ENCODE measurements around the gene SUPT5H. TPM values are rescaled to one million over a fixed set of nuclear protein-coding genes. Genes with fewer than 3 reads are reported as not detected.

SUPT5H gene
- total RNA-seq, 1 donor from 2014 or later = 200 TPM

DNA sequence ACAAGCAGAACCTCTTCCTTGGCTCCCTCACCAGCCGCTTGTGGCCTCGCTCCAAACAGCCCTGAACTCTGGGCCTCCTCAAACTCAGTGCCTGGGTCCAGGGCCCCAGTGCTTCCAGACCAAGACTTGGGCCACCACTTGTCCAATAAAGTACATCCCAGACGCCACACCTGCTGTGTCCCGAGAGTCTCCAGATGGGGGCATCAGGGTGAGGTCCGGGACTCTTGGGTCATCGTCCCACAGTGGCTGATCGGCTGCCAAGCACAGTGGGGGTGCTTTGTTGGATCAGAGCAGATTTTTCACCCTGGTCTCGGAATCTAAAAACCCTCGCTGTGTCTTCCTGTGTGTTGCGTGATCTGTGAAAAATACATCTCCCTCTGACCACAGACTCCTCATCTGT is 44.4 kb downstream of the SUPT5H start:
- intact Hi-C loops (cut with micrococcal nuclease) = no loop called here
- H3K9me3 Mint-ChIP-seq = no peaks in the 10 kb centered on the region
- no peak overlapping the region for H3K27ac Mint-ChIP-seq
- peaks cover 63% of the 10 kb centered on the region for H3K36me3 Mint-ChIP-seq (ENCODE audit: low read depth)
- H3K4me3 Mint-ChIP-seq = no peak overlapping the region
- ATAC-seq (ENCODE audit: low read depth) (no peak), DNase-seq (no peak)
- TF ChIP-seq CTCF (IDR thresholded peaks at IDR 0.05) = no peak
- POLR2A ChIA-PET = interaction anchor here (0.6 kb wide), 1 partner anchor 1266 kb away, joined by 3 read pairs; no protein-coding TSS in a partner anchor
- H3K27me3 Mint-ChIP-seq = no peaks in the 10 kb centered on the region
- CTCF ChIA-PET = no interaction called here
- no peaks in the 10 kb centered on the region for H3K4me1 Mint-ChIP-seq

DNA sequence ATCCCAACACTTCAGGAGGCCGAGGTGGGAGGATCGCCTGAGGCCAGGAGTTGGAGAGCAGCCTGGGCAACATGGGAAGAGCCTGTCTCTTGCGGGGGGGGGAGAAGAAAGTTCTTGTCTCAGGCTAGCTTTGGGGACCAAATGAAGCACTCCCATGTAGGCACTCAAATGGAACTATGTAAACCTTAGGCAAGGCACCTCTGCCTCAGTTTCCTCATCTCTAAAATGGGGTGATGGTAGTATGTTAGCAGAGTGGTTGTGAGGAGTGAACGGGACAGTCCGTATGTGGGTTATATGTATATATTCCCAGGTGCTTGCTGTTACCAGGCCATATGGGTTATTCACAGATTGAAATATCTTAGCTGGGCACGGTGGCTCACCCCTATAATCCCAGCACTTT is 46.8 kb downstream of the SUPT5H start:
- ATAC-seq (ENCODE audit: low read depth) (no peak), DNase-seq (no peak)
- intact Hi-C loops (cut with micrococcal nuclease) = no loop called here
- no peak for TF ChIP-seq CTCF (IDR thresholded peaks at IDR 0.05)
- Mint-ChIP-seq H3K9me3 (no peaks in the 10 kb centered on the region), H3K4me1 (no peaks in the 10 kb centered on the region), H3K36me3 (ENCODE audit: low read depth) (peaks cover 43% of the 10 kb centered on the region), H3K27ac (no peak overlapping the region), H3K4me3 (no peak overlapping the region), H3K27me3 (no peaks in the 10 kb centered on the region)
- CTCF ChIA-PET = no interaction called here
- POLR2A ChIA-PET = interaction anchor here (0.6 kb wide), 2 partner anchors 30 to 303 kb away, joined by 3 to 9 read pairs; no protein-coding TSS in a partner anchor

GRCh38 chr19:39492788-39493187 is 47.4 kb downstream of the SUPT5H start:
- Mint-ChIP-seq H3K36me3 (ENCODE audit: low read depth) (peaks cover 40% of the 10 kb centered on the region), H3K4me3 (no peak overlapping the region), H3K4me1 (peaks cover 2% of the 10 kb centered on the region), H3K9me3 (no peaks in the 10 kb centered on the region), H3K27me3 (no peaks in the 10 kb centered on the region), H3K27ac (no peak overlapping the region)
- ChIA-PET POLR2A (interaction anchor here (0.6 kb wide), 1 partner anchor 302 kb away, joined by 9 read pairs; no protein-coding TSS in a partner anchor), CTCF (no interaction called here)
- intact Hi-C loops (cut with micrococcal nuclease) = no loop called here
- no peak for ATAC-seq (ENCODE audit: low read depth)
- no peak for TF ChIP-seq CTCF (IDR thresholded peaks at IDR 0.05)
- no peak for DNase-seq

- no peak overlapping the region for H3K4me3 Mint-ChIP-seq
- no peak overlapping the region for H3K27ac Mint-ChIP-seq
- peaks cover 22% of the 10 kb centered on the region for H3K36me3 Mint-ChIP-seq (ENCODE audit: low read depth)
- ChIA-PET CTCF (no interaction called here), POLR2A (no interaction called here)
- peaks cover 11% of the 10 kb centered on the region for H3K27me3 Mint-ChIP-seq
- ATAC-seq (ENCODE audit: low read depth) (no peak), DNase-seq (no peak)
- H3K4me1 Mint-ChIP-seq = peaks cover 17% of the 10 kb centered on the region
- H3K9me3 Mint-ChIP-seq = no peaks in the 10 kb centered on the region
- intact Hi-C loops (cut with micrococcal nuclease) = no loop called here
- TF ChIP-seq CTCF (IDR thresholded peaks at IDR 0.05) = no peak
These were observed 49.3 kb downstream of the SUPT5H start for GRCh38 chr19:39494661-39495060.

- Mint-ChIP-seq H3K9me3 (no peaks in the 10 kb centered on the region), H3K36me3 (ENCODE audit: low read depth) (peaks cover 13% of the 10 kb centered on the region), H3K27ac (no peak overlapping the region), H3K27me3 (peaks cover 20% of the 10 kb centered on the region), H3K4me1 (peaks cover 23% of the 10 kb centered on the region), H3K4me3 (peak overlapping the region; percentile 12)
- ChIA-PET POLR2A (no interaction called here), CTCF (interaction anchor here (1.0 kb wide), 1 partner anchor 9 kb away, joined by 3 read pairs; no protein-coding TSS in a partner anchor)
- ATAC-seq (ENCODE audit: low read depth) (no peak), DNase-seq (no peak)
- intact Hi-C loops (cut with micrococcal nuclease) = no loop called here
- TF ChIP-seq CTCF (IDR thresholded peaks at IDR 0.05) = no peak
These were observed 50.7 kb downstream of the SUPT5H start for GRCh38 chr19:39496063-39496462.
